GM23248 (cell line): ENCODE results near the gene WFDC1. TPM values are rescaled to one million over a fixed set of nuclear protein-coding genes. Genes with fewer than 3 reads are reported as not detected.

Experiments
- DNase-seq: peaks from one replicate; pipeline ENCODE4 v3.0.0-alpha.2; 2015
- H2AFZ ChIP-seq: fragments of 200-600 bp; sonication (generic); 2 replicates; pipeline ENCODE4 v1.6.1; 2016; ENCODE audit warnings: antibody characterized with exemption
- H3F3A ChIP-seq: fragments of 200-600 bp; sonication (generic); 2 replicates; pipeline ENCODE4 v1.6.1; 2016; ENCODE audit warnings: mild to moderate bottlenecking, antibody characterized with exemption, mixed run types; ENCODE audit not compliant: insufficient read depth
- H3K27ac ChIP-seq: fragments of 200-600 bp; sonication (generic); 2 replicates; pipeline ENCODE4 v1.5.1; 2016; ENCODE audit warnings: mild to moderate bottlenecking
- H3K27me3 ChIP-seq: fragments of 200-600 bp; sonication (generic); replicated peaks from 2 replicates; pipeline ENCODE4 v1.6.1; 2016; ENCODE audit warnings: mild to moderate bottlenecking; ENCODE audit not compliant: insufficient read depth
- H3K36me3 ChIP-seq: fragments of 200-600 bp; sonication (generic); 2 replicates; pipeline ENCODE4 v1.6.1; 2016; ENCODE audit warnings: low read depth, mild to moderate bottlenecking
- H3K4me1 ChIP-seq: fragments of 200-600 bp; sonication (generic); 2 replicates; pipeline ENCODE4 v1.6.1; 2016; ENCODE audit warnings: mild to moderate bottlenecking; ENCODE audit not compliant: insufficient read depth
- H3K4me2 ChIP-seq: fragments of 200-600 bp; sonication (generic); one replicate; pipeline ENCODE4 v1.6.1; 2016; ENCODE audit warnings: mild to moderate bottlenecking; ENCODE audit not compliant: unreplicated experiment
- H3K4me3 ChIP-seq: fragments of 200-600 bp; sonication (generic); 2 replicates; pipeline ENCODE4 v1.5.1; 2016; ENCODE audit warnings: mild to moderate bottlenecking
- H3K79me2 ChIP-seq: fragments of 200-600 bp; sonication (generic); 2 replicates; pipeline ENCODE4 v1.6.1; 2016; ENCODE audit warnings: mild to moderate bottlenecking; ENCODE audit not compliant: insufficient read depth
- H3K9ac ChIP-seq: fragments of 200-600 bp; sonication (generic); 2 replicates; pipeline ENCODE4 v1.6.1; 2016; ENCODE audit warnings: mild to moderate bottlenecking
- H3K9me2 ChIP-seq: fragments of 200-600 bp; sonication (generic); 2 replicates; pipeline ENCODE4 v1.6.1; 2016; ENCODE audit warnings: mixed run types, mild to moderate bottlenecking, moderate library complexity; ENCODE audit not compliant: insufficient read depth
- H3K9me3 ChIP-seq: fragments of 200-600 bp; sonication (generic); one replicate; pipeline ENCODE4 v1.6.1; 2017; ENCODE audit warnings: low read depth
- H4K20me1 ChIP-seq: fragments of 200-600 bp; sonication (generic); 2 replicates; pipeline ENCODE4 v1.6.0; 2016; ENCODE audit not compliant: insufficient read depth
- EZH2 ChIP-seq: fragments of 200-600 bp; sonication (generic); IDR thresholded peaks from 2 replicates; pipeline ENCODE4 v1.6.1; 2018; ENCODE audit warnings: antibody characterized with exemption, mild to moderate bottlenecking; ENCODE audit not compliant: insufficient read depth, poor library complexity, severe bottlenecking
- EZH2phosphoT487 ChIP-seq: fragments of 200-600 bp; sonication (generic); IDR thresholded peaks from 2 replicates; pipeline ENCODE4 v1.6.1; 2018; ENCODE audit warnings: antibody characterized with exemption, moderate library complexity, mild to moderate bottlenecking, low read depth; ENCODE audit not compliant: insufficient read depth
- WGBS, 2 experiments: methylation state at CpG; one replicate each; pipeline ENCODE4 v1.1.6; 2015 to 2017; ENCODE audit warnings: low lambda C conversion rate in 2 of 2, low coverage in 1 of 2; ENCODE audit errors: missing lambda C conversion rate in 2 of 2; 5-methylcytosine and 5-hydroxymethylcytosine counted together
- in situ Hi-C: fragments of 300-500 bp; cut with MboI; formaldehyde crosslinking; loops from 2 replicates; pipeline ENCODE4 v1.15.0; 2020
- polyA plus RNA-seq: library from polyadenylated mRNA; unstranded; fragments of >200 nt; fragmentation: Nextera tagmentation; extraction: Ambion mirVana; gene quantifications from 2 replicates; pipeline ENCODE4 v1.2.1, GENCODE V29; 2016
- total RNA-seq: library from RNA; depleted of rRNA; stranded (reverse); fragments of >200 nt; shearing (Covaris generic); gene quantifications from 2 replicates; pipeline ENCODE4 v1.2.3, GENCODE V29; 2014

Gene WFDC1
- total and polyA plus RNA-seq, 2 experiments from 2014 or later: 0.35 to 0.76 TPM

- H3K4me2 ChIP-seq: no peak overlapping the region
- no peaks in the 10 kb centered on the region for H3K36me3 ChIP-seq
- no peak overlapping the region for H3K27ac ChIP-seq
- H4K20me1 ChIP-seq: no peaks in the 10 kb centered on the region
- in situ Hi-C loops: no loop called here
- no peaks in the 10 kb centered on the region for H3K4me1 ChIP-seq
- TF ChIP-seq EZH2phosphoT487 (no peak), EZH2 (no peak)
- H3K9ac ChIP-seq: no peak overlapping the region
- H3K9me2 ChIP-seq: no peaks in the 10 kb centered on the region
- no peak overlapping the region for H2AFZ ChIP-seq
- no peak overlapping the region for H3K4me3 ChIP-seq
- 82 to 83% methylated on average over 22 of the region's 22 CpGs for WGBS, 2 experiments
- H3K9me3 ChIP-seq: no peaks in the 10 kb centered on the region
- no peaks in the 10 kb centered on the region for H3F3A ChIP-seq
- peaks cover 38% of the 10 kb centered on the region for H3K27me3 ChIP-seq
- DNase-seq: no peak
- H3K79me2 ChIP-seq: no peaks in the 10 kb centered on the region
Observed at GRCh38 chr16:84307209-84307954, 12.7 kb downstream of the WFDC1 start.

- H3K9me2 ChIP-seq: no peaks in the 10 kb centered on the region
- no peak overlapping the region for H3K4me3 ChIP-seq
- no peak overlapping the region for H3K27ac ChIP-seq
- no peak overlapping the region for H3K4me2 ChIP-seq
- peaks cover 35% of the 10 kb centered on the region for H3K27me3 ChIP-seq
- no peaks in the 10 kb centered on the region for H3F3A ChIP-seq
- 36 to 38% methylated on average over 11 of the region's 11 CpGs for WGBS, 2 experiments
- no peaks in the 10 kb centered on the region for H3K36me3 ChIP-seq
- H3K9ac ChIP-seq: no peak overlapping the region
- TF ChIP-seq EZH2phosphoT487: no peak
- TF ChIP-seq EZH2: no peak
- no peaks in the 10 kb centered on the region for H3K4me1 ChIP-seq
- in situ Hi-C loops: no loop called here
- no peaks in the 10 kb centered on the region for H3K9me3 ChIP-seq
- H4K20me1 ChIP-seq: no peaks in the 10 kb centered on the region
- DNase-seq: peak; percentile 72
- H2AFZ ChIP-seq: no peak overlapping the region
- no peaks in the 10 kb centered on the region for H3K79me2 ChIP-seq
Observed at GRCh38 chr16:84308120-84308519, 13.4 kb downstream of the WFDC1 start.

GRCh38 chr16:84310642-84311041, 16.0 kb downstream of the WFDC1 start:
- H3K9me3 ChIP-seq: no peaks in the 10 kb centered on the region
- no peaks in the 10 kb centered on the region for H3F3A ChIP-seq
- H3K79me2 ChIP-seq: no peaks in the 10 kb centered on the region
- no peak overlapping the region for H3K4me3 ChIP-seq
- peaks cover 30% of the 10 kb centered on the region for H3K27me3 ChIP-seq
- TF ChIP-seq EZH2: no peak
- no peak for TF ChIP-seq EZH2phosphoT487
- no peaks in the 10 kb centered on the region for H4K20me1 ChIP-seq
- no peak overlapping the region for H3K27ac ChIP-seq
- H3K4me1 ChIP-seq: no peaks in the 10 kb centered on the region
- 54 to 56% methylated on average over 7 of the region's 7 CpGs for WGBS, 2 experiments
- H2AFZ ChIP-seq: no peak overlapping the region
- no peak overlapping the region for H3K9ac ChIP-seq
- H3K4me2 ChIP-seq: no peak overlapping the region
- H3K9me2 ChIP-seq: no peaks in the 10 kb centered on the region
- in situ Hi-C loops: no loop called here
- no peaks in the 10 kb centered on the region for H3K36me3 ChIP-seq
- no peak for DNase-seq

GRCh38 chr16:84312783-84313382, 18.2 kb downstream of the WFDC1 start:
- Histone ChIP-seq H3F3A (no peaks in the 10 kb centered on the region), H3K79me2 (no peaks in the 10 kb centered on the region), H3K27ac (no peak overlapping the region), H2AFZ (no peak overlapping the region), H3K4me3 (no peak overlapping the region), H3K36me3 (no peaks in the 10 kb centered on the region), H3K9me3 (no peaks in the 10 kb centered on the region), H3K4me2 (no peak overlapping the region), H3K27me3 (peaks cover 24% of the 10 kb centered on the region), H3K9me2 (no peaks in the 10 kb centered on the region), H4K20me1 (no peaks in the 10 kb centered on the region), H3K4me1 (no peaks in the 10 kb centered on the region), H3K9ac (no peak overlapping the region)
- WGBS, 2 experiments: 4 to 6% methylated on average over 36 to 49 of the region's 55 CpGs
- DNase-seq: no peak
- peak; percentile 21 for TF ChIP-seq EZH2
- TF ChIP-seq EZH2phosphoT487: no peak
- in situ Hi-C loops: no loop called here
